Esophagus squamous epithelium (tissue), 5 donors: Measurements from ENCODE around the gene C2. TPM values are rescaled to one million over a fixed set of nuclear protein-coding genes. Genes with fewer than 3 reads are reported as not detected.

Source experiments
- DNase-seq: peaks from one replicate; lab custom pipeline; 2025; lab: John Stamatoyannopoulos, UW
- H3K27ac ChIP-seq, 4 donors: fragments of 200-600 bp; sonication (generic); one replicate each; pipeline ENCODE4 v1.5.1; 2016 to 2019; ENCODE audit warnings: mild to moderate bottlenecking in 1 of 4
- H3K27me3 ChIP-seq, 4 donors: fragments of 200-600 bp; sonication (generic); 1 replicate in 3 of 4; 2 replicates in 1 of 4; pipeline versions ENCODE4 v1.5.1 to v1.6.0; 2017 to 2021; ENCODE audit warnings: antibody characterized with exemption in 1 of 4
- H3K36me3 ChIP-seq, 3 donors: fragments of 200-600 bp; sonication (generic); one replicate each; pipeline ENCODE4 v1.5.1; 2016 to 2019
- H3K4me1 ChIP-seq, 3 donors: fragments of 200-600 bp; sonication (generic); one replicate each; pipeline ENCODE4 v1.5.1; 2017 to 2019
- H3K4me3 ChIP-seq, 4 donors: fragments of 200-600 bp; sonication (generic); 1 replicate in 3 of 4; 2 replicates in 1 of 4; pipeline ENCODE4 v1.5.1; 2016 to 2019; ENCODE audit warnings: mild to moderate bottlenecking in 2 of 4, moderate library complexity in 1 of 4
- H3K9me3 ChIP-seq, 3 donors: fragments of 200-600 bp; sonication (generic); one replicate each; pipeline ENCODE4 v1.5.1; 2016 to 2019
- POLR2A ChIP-seq, 4 donors: fragments of 450-650 bp; IDR thresholded peaks; one replicate each; pipeline ENCODE4 v1.6.1; 2017; ENCODE audit warnings: antibody characterized with exemption in 4 of 4, mild to moderate bottlenecking in 4 of 4, moderate library complexity in 3 of 4
- WGBS, 2 donors: methylation state at CpG; one replicate each; pipeline ENCODE4 v1.1.5; 2018; 5-methylcytosine and 5-hydroxymethylcytosine counted together
- intact Hi-C: fragments of 100-400 bp; cut with DNase I; formaldehyde crosslinking; loops from one replicate; pipeline ENCODE4 v1.15.0; 2022
- total RNA-seq, 4 donors: library from RNA; depleted of rRNA; stranded (reverse); fragments of >200 nt; gene quantifications; one replicate each; pipeline ENCODE4 v1.1.0, GENCODE V29; 2016
- TF ChIP-seq, protein P1 (sequence below), 6 experiments: fragments of 450-650 bp in 4 of 6; fragments of 200-600 bp in 2 of 6; sonication (generic) in 2 of 6; IDR thresholded peaks; one replicate each; pipeline ENCODE4 v1.5.1; 2016 to 2019; ENCODE audit warnings: antibody characterized with exemption in 6 of 6, mild to moderate bottlenecking in 4 of 6, moderate library complexity in 4 of 6
- donor health status: DM: yes; HTN: yes; CAD: no.

C2 gene
- total RNA-seq, 4 donors from 2014 or later, result 1.1 to 15.2 (median 6.4) TPM

DNA sequence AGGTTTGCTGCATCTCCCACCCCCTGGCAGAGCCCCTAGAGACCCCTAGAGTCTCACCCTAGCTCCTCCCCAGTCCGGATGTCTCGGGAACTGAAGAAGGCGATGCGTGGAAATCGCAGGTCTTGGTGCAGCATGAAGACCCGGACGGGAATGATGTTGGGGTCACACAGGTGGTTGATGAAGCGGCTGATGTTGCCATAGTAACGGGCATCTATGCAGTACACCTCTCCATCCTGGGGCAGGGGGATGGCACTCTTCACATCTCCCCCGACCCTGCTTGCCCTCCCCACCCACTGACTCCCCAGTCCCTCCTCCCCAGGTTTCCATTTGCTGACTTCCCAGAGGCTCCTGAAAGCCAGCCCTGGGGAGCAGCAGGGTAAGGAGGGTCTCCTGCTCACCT lies 46.9 kb upstream of the C2 start:
- no peak overlapping the region for H3K4me3 ChIP-seq
- TF ChIP-seq, protein P1, sequence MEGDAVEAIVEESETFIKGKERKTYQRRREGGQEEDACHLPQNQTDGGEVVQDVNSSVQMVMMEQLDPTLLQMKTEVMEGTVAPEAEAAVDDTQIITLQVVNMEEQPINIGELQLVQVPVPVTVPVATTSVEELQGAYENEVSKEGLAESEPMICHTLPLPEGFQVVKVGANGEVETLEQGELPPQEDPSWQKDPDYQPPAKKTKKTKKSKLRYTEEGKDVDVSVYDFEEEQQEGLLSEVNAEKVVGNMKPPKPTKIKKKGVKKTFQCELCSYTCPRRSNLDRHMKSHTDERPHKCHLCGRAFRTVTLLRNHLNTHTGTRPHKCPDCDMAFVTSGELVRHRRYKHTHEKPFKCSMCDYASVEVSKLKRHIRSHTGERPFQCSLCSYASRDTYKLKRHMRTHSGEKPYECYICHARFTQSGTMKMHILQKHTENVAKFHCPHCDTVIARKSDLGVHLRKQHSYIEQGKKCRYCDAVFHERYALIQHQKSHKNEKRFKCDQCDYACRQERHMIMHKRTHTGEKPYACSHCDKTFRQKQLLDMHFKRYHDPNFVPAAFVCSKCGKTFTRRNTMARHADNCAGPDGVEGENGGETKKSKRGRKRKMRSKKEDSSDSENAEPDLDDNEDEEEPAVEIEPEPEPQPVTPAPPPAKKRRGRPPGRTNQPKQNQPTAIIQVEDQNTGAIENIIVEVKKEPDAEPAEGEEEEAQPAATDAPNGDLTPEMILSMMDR (IDR thresholded peaks at IDR 0.05), result no peak
- no peak for TF ChIP-seq POLR2A (IDR thresholded peaks at IDR 0.05)
- 83 to 85% methylated on average over 7 to 9 of the region's 10 CpGs for WGBS, 2 donors
- no peak for DNase-seq
- H3K4me1 ChIP-seq, result peaks cover 0 to 10% (median 0%) of the 10 kb centered on the region in 3 donors
- no peak overlapping the region for H3K27ac ChIP-seq
- peaks cover 24 to 64% (median 42%) of the 10 kb centered on the region in 3 donors for H3K36me3 ChIP-seq
- H3K27me3 ChIP-seq, result no peaks in the 10 kb centered on the region
- H3K9me3 ChIP-seq, result no peaks in the 10 kb centered on the region
- intact Hi-C loops, result no loop called here

DNA sequence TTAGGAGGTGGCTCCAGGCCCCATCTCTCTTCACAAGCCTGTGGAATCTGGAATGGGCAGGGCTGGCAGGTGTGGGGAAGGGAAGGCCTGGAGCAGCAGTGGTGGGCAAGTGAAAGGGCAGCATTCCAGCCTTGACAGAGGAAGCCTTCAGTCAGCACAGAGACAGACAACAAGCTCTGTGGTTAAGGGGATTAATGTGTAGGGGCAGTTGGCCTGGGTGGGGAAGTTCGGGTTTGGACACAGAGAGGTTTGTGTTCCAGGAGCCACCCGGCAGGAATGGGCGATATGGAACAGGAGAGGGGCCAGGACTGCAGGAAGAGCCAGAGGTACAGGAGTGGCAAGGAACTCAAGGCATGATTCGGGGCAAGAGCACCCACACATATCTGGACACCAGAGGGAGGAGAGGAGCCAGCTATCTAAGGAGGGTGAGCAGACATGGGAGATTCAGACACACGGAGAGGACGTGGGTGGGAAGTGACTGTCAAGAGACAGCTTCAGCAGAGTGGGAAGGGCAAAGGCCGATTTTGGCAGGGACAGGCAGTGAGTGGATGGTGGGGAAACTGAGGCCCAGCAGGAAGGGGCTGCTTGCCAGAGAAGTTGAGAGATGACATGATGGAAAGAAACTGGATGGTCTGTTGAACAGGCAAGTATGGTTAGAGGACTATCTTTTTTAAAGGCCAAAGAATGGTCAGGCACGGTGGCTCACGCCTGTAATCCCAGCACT lies 46.2 kb upstream of the C2 start:
- WGBS, 2 donors, result 80 to 85% methylated on average over 9 of the region's 9 CpGs
- Histone ChIP-seq H3K36me3 (peaks cover 24 to 70% (median 46%) of the 10 kb centered on the region in 3 donors), H3K27me3 (no peaks in the 10 kb centered on the region), H3K4me1 (peaks cover 0 to 10% (median 0%) of the 10 kb centered on the region in 3 donors), H3K27ac (no peak overlapping the region), H3K9me3 (no peaks in the 10 kb centered on the region), H3K4me3 (no peak overlapping the region)
- no peak for TF ChIP-seq POLR2A (IDR thresholded peaks at IDR 0.05)
- TF ChIP-seq, protein P1 (IDR thresholded peaks at IDR 0.05), result no peak
- DNase-seq, result no peak
- intact Hi-C loops, result no loop called here

DNA sequence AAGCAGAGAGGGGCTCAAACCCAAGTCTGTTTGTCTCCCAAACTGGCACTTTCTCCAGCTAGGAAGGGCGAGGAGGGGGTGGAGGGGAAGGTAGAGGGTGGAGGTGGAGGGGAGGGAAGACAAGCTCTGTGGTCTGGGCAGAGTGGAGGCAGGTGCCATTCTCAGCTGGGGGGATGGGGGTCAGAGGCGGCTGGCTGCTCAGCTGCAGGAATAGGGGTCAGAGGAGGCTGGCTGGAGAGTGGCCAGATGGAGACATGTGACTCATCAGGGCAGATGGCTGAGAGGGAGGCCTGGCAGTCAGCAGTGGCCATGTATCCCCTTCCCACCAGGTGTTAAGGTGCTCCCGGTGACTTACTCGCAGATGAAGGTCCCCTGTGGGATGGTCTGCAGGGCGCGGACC lies 45.2 kb upstream of the C2 start:
- TF ChIP-seq, protein P1 (IDR thresholded peaks at IDR 0.05), result no peak
- DNase-seq, result no peak
- intact Hi-C loops, result no loop called here
- 93 to 100% methylated on average over 1 to 4 of the region's 6 CpGs for WGBS, 2 donors
- H3K4me3 ChIP-seq, result no peak overlapping the region
- H3K36me3 ChIP-seq, result peaks cover 34 to 81% (median 56%) of the 10 kb centered on the region in 3 donors
- H3K27me3 ChIP-seq, result no peaks in the 10 kb centered on the region
- no peak overlapping the region for H3K27ac ChIP-seq
- H3K4me1 ChIP-seq, result peaks cover 0 to 10% (median 0%) of the 10 kb centered on the region in 3 donors
- H3K9me3 ChIP-seq, result no peaks in the 10 kb centered on the region

DNA sequence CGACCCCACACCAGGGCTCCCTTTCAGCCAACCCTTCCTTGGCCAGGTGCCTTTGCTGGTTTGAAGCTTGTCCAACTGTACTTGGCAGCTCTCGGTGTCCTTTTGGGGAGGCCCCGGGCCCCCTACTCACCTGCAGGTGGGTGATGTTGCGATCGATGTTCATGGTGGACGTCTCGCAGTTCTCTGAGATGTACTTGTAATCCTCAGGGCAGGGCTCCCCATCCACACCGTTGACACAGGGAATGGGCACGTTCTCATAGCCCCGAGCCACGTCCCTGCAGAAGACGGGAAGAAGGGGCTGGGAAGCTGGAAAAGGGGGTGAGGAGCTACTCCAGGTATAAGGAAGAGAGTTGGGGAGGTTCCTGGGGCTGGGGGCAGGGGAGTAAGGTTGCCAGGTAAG lies 43.8 kb upstream of the C2 start:
- Histone ChIP-seq H3K36me3 (peaks cover 47 to 94% (median 69%) of the 10 kb centered on the region in 3 donors), H3K4me3 (no peak overlapping the region), H3K27me3 (no peaks in the 10 kb centered on the region), H3K4me1 (peaks cover 0 to 7% (median 0%) of the 10 kb centered on the region in 3 donors), H3K27ac (no peak overlapping the region), H3K9me3 (no peaks in the 10 kb centered on the region)
- WGBS, 2 donors, result 83 to 93% methylated on average over 5 to 9 of the region's 12 CpGs
- no peak for DNase-seq
- TF ChIP-seq POLR2A (IDR thresholded peaks at IDR 0.05), result no peak
- TF ChIP-seq, protein P1 (IDR thresholded peaks at IDR 0.05), result no peak
- intact Hi-C loops, result no loop called here

DNA sequence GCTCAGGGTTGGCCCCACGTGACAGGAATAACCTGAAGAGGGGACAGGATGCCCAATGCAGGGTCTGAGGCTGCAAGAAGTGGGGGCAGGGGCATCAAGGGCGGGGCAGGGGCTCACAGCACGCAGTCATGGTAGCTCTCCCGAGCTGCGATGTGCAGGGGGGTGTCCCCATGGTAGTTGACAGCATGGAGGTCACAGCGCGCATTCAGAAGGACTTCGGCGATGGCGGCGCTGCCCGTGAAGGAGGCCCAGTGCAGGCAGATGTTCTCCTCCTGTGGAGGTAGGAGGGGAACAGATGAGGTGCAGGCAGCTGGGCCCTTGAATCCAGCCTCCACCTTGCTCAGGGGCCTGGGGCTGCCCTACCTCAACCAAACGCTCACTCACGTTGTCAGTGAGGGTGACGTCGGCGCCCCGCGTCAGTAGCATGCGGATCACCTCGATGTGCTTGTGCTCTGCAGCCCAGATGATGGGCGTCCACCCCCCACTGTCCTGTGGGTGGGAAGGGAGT lies 42.9 kb upstream of the C2 start:
- DNase-seq, result no peak
- 95% methylated on average over 11 of the region's 22 CpGs; no CpG with 5 or more reads in 1 of the 2 donors for WGBS, 2 donors
- Histone ChIP-seq H3K36me3 (peaks cover 53 to 100% (median 77%) of the 10 kb centered on the region in 3 donors), H3K4me1 (peaks cover 0 to 6% (median 0%) of the 10 kb centered on the region in 3 donors), H3K9me3 (no peaks in the 10 kb centered on the region), H3K4me3 (no peak overlapping the region), H3K27me3 (no peaks in the 10 kb centered on the region), H3K27ac (no peak overlapping the region)
- intact Hi-C loops, result no loop called here
- no peak for TF ChIP-seq POLR2A (IDR thresholded peaks at IDR 0.05)
- TF ChIP-seq, protein P1 (IDR thresholded peaks at IDR 0.05), result no peak
